Astrocyte of the spinal cord (primary cell): ENCODE data around the gene RALGPS2.

Experiments used
- DNase-seq: peaks from one replicate; pipeline ENCODE4 v3.0.0; 2011; ENCODE audit warnings: low read depth, low spot score
- H3K4me3 ChIP-seq: 2 replicates; pipeline ENCODE4 v1.5.1; 2011; ENCODE audit warnings: low read depth, mild to moderate bottlenecking, low read length, moderate library complexity
- CTCF ChIP-seq: IDR thresholded peaks from 2 replicates; pipeline ENCODE4 v1.5.1; 2012; ENCODE audit warnings: low read depth, mild to moderate bottlenecking, low read length, inconsistent platforms
- in situ Hi-C: cut with HindIII; loops from 2 replicates; pipeline ENCODE4 v1.10.0; 2017; ENCODE audit warnings: low sequenced_read_pairs

RALGPS2 gene

GRCh38 chr1:178716111-178716510 lies 8.9 kb upstream of the RALGPS2 start:
- no peak overlapping the region for H3K4me3 ChIP-seq
- peak; percentile 30 for DNase-seq
- no peak for TF ChIP-seq CTCF
- in situ Hi-C loops, result no loop called here

- TF ChIP-seq CTCF, result no peak
Observed at GRCh38 chr1:178718520-178718919, 6.5 kb upstream of the RALGPS2 start.

GRCh38 chr1:178723546-178723945 lies 1.5 kb upstream of the RALGPS2 start:
- in situ Hi-C loops, result no loop called here
- no peak overlapping the region for H3K4me3 ChIP-seq
- TF ChIP-seq CTCF, result no peak
- no peak for DNase-seq

More at GRCh38 chr1:178718520-178718919, 6.5 kb upstream of the RALGPS2 start:
- in situ Hi-C loops, result no loop called here
- H3K4me3 ChIP-seq, result no peak overlapping the region
- no peak for DNase-seq

GRCh38 chr1:178724376-178724727 lies 692 bp upstream of the RALGPS2 start:
- DNase-seq, result no peak
- in situ Hi-C loops, result no loop called here
- no peak for TF ChIP-seq CTCF
- peak overlapping the region; percentile 67 for H3K4me3 ChIP-seq

- in situ Hi-C loops, result no loop called here
- peak; percentile 40 for DNase-seq
- TF ChIP-seq CTCF, result no peak
- peak overlapping the region; percentile 67 for H3K4me3 ChIP-seq
Observed at GRCh38 chr1:178725466-178726086, 532 bp downstream of the RALGPS2 start.

- TF ChIP-seq CTCF, result no peak
- DNase-seq, result peak; percentile 84
- H3K4me3 ChIP-seq, result peak overlapping the region; percentile 67
- in situ Hi-C loops, result no loop called here
Observed at GRCh38 chr1:178726087-178726517, 1.1 kb downstream of the RALGPS2 start.

- in situ Hi-C loops, result no loop called here
- TF ChIP-seq CTCF, result no peak
- peak overlapping the region; percentile 67 for H3K4me3 ChIP-seq
- DNase-seq, result no peak
Observed at GRCh38 chr1:178726545-178726944, 1.5 kb downstream of the RALGPS2 start.
